GM12801 (cell line): Measurements from ENCODE around the gene RASGRF1.

Experiments
- CTCF ChIP-seq: IDR thresholded peaks from one replicate; pipeline ENCODE4 v1.5.1; 2011; ENCODE audit warnings: control low read depth; ENCODE audit not compliant: insufficient read length; ENCODE audit errors: extremely low read depth

The RASGRF1 gene

GRCh38 chr15:79065361-79065705, 25.2 kb downstream of the RASGRF1 start:
- no peak for TF ChIP-seq CTCF

- TF ChIP-seq CTCF = no peak
These were observed 26.1 kb downstream of the RASGRF1 start for GRCh38 chr15:79064496-79064895.

GRCh38 chr15:79060175-79060574, 30.4 kb downstream of the RASGRF1 start:
- no peak for TF ChIP-seq CTCF

GRCh38 chr15:79059081-79059572, 31.5 kb downstream of the RASGRF1 start:
- no peak for TF ChIP-seq CTCF

- TF ChIP-seq CTCF = no peak
These were observed 32.2 kb downstream of the RASGRF1 start for GRCh38 chr15:79058260-79058850.

- no peak for TF ChIP-seq CTCF
These were observed 33.5 kb downstream of the RASGRF1 start for GRCh38 chr15:79057050-79057449.

GRCh38 chr15:79054350-79054749, 36.2 kb downstream of the RASGRF1 start:
- TF ChIP-seq CTCF = no peak
